A673 (cell line): Measurements from ENCODE around the gene CEP112.

Experiments
- EZH2 ChIP-seq: fragments of 200-600 bp; sonication (generic); IDR thresholded peaks from 2 replicates; pipeline ENCODE4 v1.6.1; 2017; ENCODE audit warnings: borderline replicate concordance, low read depth, mild to moderate bottlenecking, mixed read lengths, antibody characterized with exemption, low read length; ENCODE audit not compliant: poor library complexity, severe bottlenecking
- TF ChIP-seq, protein P1 (sequence below): fragments of 300-800, 200-600 bp; sonication (generic); conservative IDR thresholded peaks from 2 replicates; pipeline ENCODE4 v1.5.1; 2017; ENCODE audit warnings: low read depth, mild to moderate bottlenecking, antibody characterized with exemption, low read length, moderate library complexity, mixed read lengths

DNA sequence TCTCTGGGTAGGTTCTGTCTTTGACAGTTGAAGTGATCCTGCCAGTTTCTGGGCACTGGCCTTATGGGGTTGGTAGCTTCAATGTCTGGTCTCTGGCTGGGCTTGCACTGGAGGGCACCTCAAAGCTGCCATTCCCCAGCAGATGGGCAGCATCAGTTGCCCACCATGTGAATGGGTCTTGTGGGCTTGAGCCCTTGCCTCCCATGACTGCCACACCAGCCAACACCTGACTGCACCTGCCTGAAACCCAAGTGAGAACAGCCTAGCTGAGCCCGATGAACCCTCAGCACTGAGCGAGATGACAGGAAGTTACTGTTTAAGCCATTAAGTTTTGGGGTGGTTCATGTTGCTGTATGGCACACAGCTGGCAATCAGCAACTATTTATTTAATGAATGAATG lies 561.4 kb downstream of the CEP112 start:
- TF ChIP-seq, protein P1, sequence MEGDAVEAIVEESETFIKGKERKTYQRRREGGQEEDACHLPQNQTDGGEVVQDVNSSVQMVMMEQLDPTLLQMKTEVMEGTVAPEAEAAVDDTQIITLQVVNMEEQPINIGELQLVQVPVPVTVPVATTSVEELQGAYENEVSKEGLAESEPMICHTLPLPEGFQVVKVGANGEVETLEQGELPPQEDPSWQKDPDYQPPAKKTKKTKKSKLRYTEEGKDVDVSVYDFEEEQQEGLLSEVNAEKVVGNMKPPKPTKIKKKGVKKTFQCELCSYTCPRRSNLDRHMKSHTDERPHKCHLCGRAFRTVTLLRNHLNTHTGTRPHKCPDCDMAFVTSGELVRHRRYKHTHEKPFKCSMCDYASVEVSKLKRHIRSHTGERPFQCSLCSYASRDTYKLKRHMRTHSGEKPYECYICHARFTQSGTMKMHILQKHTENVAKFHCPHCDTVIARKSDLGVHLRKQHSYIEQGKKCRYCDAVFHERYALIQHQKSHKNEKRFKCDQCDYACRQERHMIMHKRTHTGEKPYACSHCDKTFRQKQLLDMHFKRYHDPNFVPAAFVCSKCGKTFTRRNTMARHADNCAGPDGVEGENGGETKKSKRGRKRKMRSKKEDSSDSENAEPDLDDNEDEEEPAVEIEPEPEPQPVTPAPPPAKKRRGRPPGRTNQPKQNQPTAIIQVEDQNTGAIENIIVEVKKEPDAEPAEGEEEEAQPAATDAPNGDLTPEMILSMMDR: no peak
- no peak for TF ChIP-seq EZH2
